ACC112 (cell line): Measurements from ENCODE around the gene MRPS7.
"Not testable (repeated sequence)": the region's sequence is repeated elsewhere in the genome, so short reads cannot be mapped to it uniquely, and the experiment has no call there.

ENCODE experiments used
- H2AFZ ChIP-seq: fragments of 200-600 bp; sonication (generic); one replicate; pipeline ENCODE4 v1.6.0; 2017; ENCODE audit warnings: antibody characterized with exemption, low read length; ENCODE audit not compliant: unreplicated experiment
- H3K27ac ChIP-seq: fragments of 200-600 bp; sonication (generic); 2 replicates; pipeline ENCODE4 v1.5.1; 2014; ENCODE audit warnings: low read depth, mild to moderate bottlenecking, antibody characterized with exemption, low read length, moderate library complexity
- H3K27me3 ChIP-seq: fragments of 200-600 bp; sonication (generic); 2 replicates; pipeline ENCODE4 v1.6.1; 2014; ENCODE audit warnings: mild to moderate bottlenecking, antibody characterized with exemption, low read length, moderate library complexity, mixed read lengths; ENCODE audit not compliant: insufficient read depth
- H3K36me3 ChIP-seq: fragments of 200-600 bp; sonication (generic); 2 replicates; pipeline ENCODE4 v1.6.1; 2016; ENCODE audit warnings: mild to moderate bottlenecking, antibody characterized with exemption, low read length, moderate library complexity, mixed read lengths; ENCODE audit not compliant: insufficient read depth
- H3K4me1 ChIP-seq: fragments of 200-600 bp; sonication (generic); one replicate; pipeline ENCODE4 v1.6.1; 2016; ENCODE audit warnings: low read length, mixed read lengths; ENCODE audit not compliant: insufficient read depth, unreplicated experiment, control insufficient read depth
- H3K4me3 ChIP-seq: fragments of 200-600 bp; sonication (generic); 2 replicates; pipeline ENCODE4 v1.5.1; 2014; ENCODE audit warnings: mild to moderate bottlenecking, low read depth, low read length
- H3K79me2 ChIP-seq: fragments of 200-600 bp; sonication (generic); one replicate; pipeline ENCODE4 v1.6.0; 2016; ENCODE audit warnings: low read length; ENCODE audit not compliant: control insufficient read depth, unreplicated experiment, insufficient read depth

The MRPS7 gene

GRCh38 chr17:75288770-75289114 lies 27.1 kb downstream of the MRPS7 start:
- Histone ChIP-seq H3K4me1 (peaks cover 4% of the 10 kb centered on the region), H3K27ac (no peak overlapping the region), H2AFZ (peak overlapping the region; percentile 87)

GRCh38 chr17:75289115-75289831 lies 27.6 kb downstream of the MRPS7 start, which contains the start of gene SLC25A19:
SLC25A19 (minus strand) TSS chr17:75289433; CDS start chr17:75286764, 2,669 bp downstream.
- H3K4me3 ChIP-seq: peak within 1 kb of the TSS; percentile 90
- peak within 1 kb of the TSS; percentile 87 for H2AFZ ChIP-seq
- no peaks in the 10 kb centered on the region for H3K27me3 ChIP-seq
- H3K36me3 ChIP-seq: no peaks in the 10 kb centered on the region
- H3K79me2 ChIP-seq: no peaks in the 10 kb centered on the region
- H3K4me1 ChIP-seq: peaks cover 4% of the 10 kb centered on the region
- H3K27ac ChIP-seq: peak within 1 kb of the TSS; percentile 94

More at GRCh38 chr17:75288770-75289114, 27.1 kb downstream of the MRPS7 start:
- Histone ChIP-seq H3K79me2 (no peaks in the 10 kb centered on the region), H3K4me3 (peak overlapping the region; percentile 90), H3K36me3 (no peaks in the 10 kb centered on the region), H3K27me3 (no peaks in the 10 kb centered on the region)

- Histone ChIP-seq H3K79me2 (no peaks in the 10 kb centered on the region), H3K4me1 (peaks cover 4% of the 10 kb centered on the region), H3K4me3 (peak overlapping the region; percentile 90), H3K27me3 (no peaks in the 10 kb centered on the region), H2AFZ (peak overlapping the region; percentile 62), H3K36me3 (no peaks in the 10 kb centered on the region), H3K27ac (peak overlapping the region; percentile 94)
Observed at GRCh38 chr17:75289832-75290337, 28.2 kb downstream of the MRPS7 start.

- not testable (repeated sequence) for H3K4me3 ChIP-seq, H3K27me3 ChIP-seq, H3K4me1 ChIP-seq, H3K79me2 ChIP-seq, H2AFZ ChIP-seq, H3K27ac ChIP-seq, H3K36me3 ChIP-seq
Observed at GRCh38 chr17:75292810-75293448, 31.2 kb downstream of the MRPS7 start.

- Histone ChIP-seq H2AFZ (no peak overlapping the region), H3K27ac (no peak overlapping the region), H3K79me2 (no peaks in the 10 kb centered on the region), H3K27me3 (no peaks in the 10 kb centered on the region), H3K4me1 (no peaks in the 10 kb centered on the region), H3K4me3 (no peak overlapping the region), H3K36me3 (no peaks in the 10 kb centered on the region)
Observed at GRCh38 chr17:75295201-75296158, 33.8 kb downstream of the MRPS7 start.

GRCh38 chr17:75300280-75300679 lies 38.6 kb downstream of the MRPS7 start:
- H3K27ac ChIP-seq: no peak overlapping the region
- no peak overlapping the region for H2AFZ ChIP-seq
- H3K4me3 ChIP-seq: no peak overlapping the region
- H3K4me1 ChIP-seq: no peaks in the 10 kb centered on the region
- no peaks in the 10 kb centered on the region for H3K36me3 ChIP-seq
- H3K79me2 ChIP-seq: no peaks in the 10 kb centered on the region
- H3K27me3 ChIP-seq: no peaks in the 10 kb centered on the region

GRCh38 chr17:75301049-75301448 lies 39.4 kb downstream of the MRPS7 start:
- H3K36me3 ChIP-seq: no peaks in the 10 kb centered on the region
- no peaks in the 10 kb centered on the region for H3K4me1 ChIP-seq
- H3K79me2 ChIP-seq: no peaks in the 10 kb centered on the region
- no peak overlapping the region for H2AFZ ChIP-seq
- no peaks in the 10 kb centered on the region for H3K27me3 ChIP-seq
- no peak overlapping the region for H3K4me3 ChIP-seq
- H3K27ac ChIP-seq: no peak overlapping the region

- Histone ChIP-seq H3K27ac (no peak overlapping the region), H3K4me3 (no peak overlapping the region), H3K4me1 (no peaks in the 10 kb centered on the region), H3K27me3 (no peaks in the 10 kb centered on the region), H2AFZ (no peak overlapping the region), H3K36me3 (no peaks in the 10 kb centered on the region), H3K79me2 (no peaks in the 10 kb centered on the region)
Observed at GRCh38 chr17:75301502-75302206, 40.0 kb downstream of the MRPS7 start.

- H3K4me3 ChIP-seq: no peak overlapping the region
- no peaks in the 10 kb centered on the region for H3K27me3 ChIP-seq
- H3K79me2 ChIP-seq: no peaks in the 10 kb centered on the region
- H2AFZ ChIP-seq: no peak overlapping the region
- H3K4me1 ChIP-seq: no peaks in the 10 kb centered on the region
- no peak overlapping the region for H3K27ac ChIP-seq
- no peaks in the 10 kb centered on the region for H3K36me3 ChIP-seq
Observed at GRCh38 chr17:75307957-75308731, 46.5 kb downstream of the MRPS7 start.
